ENCODE data around the gene GSC. TPM values are rescaled to one million over a fixed set of nuclear protein-coding genes. Genes with fewer than 3 reads are reported as not detected.

GSC gene
- total and polyA plus RNA-seq, 2 of the 4 experiments (the other 2 are of a cell fraction) = not detected

- Histone ChIP-seq H3K23ac (ENCODE audit: low read depth, low read length) (no peak overlapping the region), H2AK9ac (replicated peaks; ENCODE audit: low read depth, low read length, poor library complexity) (no peak overlapping the region), H2BK5ac (ENCODE audit: low read depth, low read length, poor library complexity, severe bottlenecking) (no peak overlapping the region), H3K4me1 (ENCODE audit: control insufficient read depth, insufficient read depth, low read length) (no peaks in the 10 kb centered on the region), H4K5ac (ENCODE audit: low read depth, low read length) (no peak overlapping the region), H2AFZ (replicated peaks; ENCODE audit: low read length, poor library complexity) (no peak overlapping the region), H2AK5ac (ENCODE audit: low read depth, low read length) (no peak overlapping the region), H2BK15ac (ENCODE audit: low read depth, low read length) (no peak overlapping the region), H4K91ac (ENCODE audit: insufficient read depth, low read depth, low read length) (no peak overlapping the region), H3K4me3 (ENCODE audit: insufficient read depth, low read depth, low read length) (no peak overlapping the region), H3K4me2 (ENCODE audit: low read depth, low read length) (no peak overlapping the region), H3K79me1 (ENCODE audit: low read depth in 1 of 2, low read length in 2 of 2) (no peaks in the 10 kb centered on the region), H4K8ac (ENCODE audit: low read depth in 2 of 2, low read length in 2 of 2) (no peak overlapping the region), H2BK20ac (ENCODE audit: low read depth, low read length) (no peak overlapping the region), H3K56ac (ENCODE audit: extremely low read depth, insufficient read depth, low read length) (no peak overlapping the region), H3K27me3 (ENCODE audit: control insufficient read depth, insufficient read depth, low read length) (no peaks in the 10 kb centered on the region), H2BK120ac (ENCODE audit: low read depth, low read length) (no peak overlapping the region), H3K18ac (ENCODE audit: low read depth, low read length) (no peak overlapping the region), H3K9ac (ENCODE audit: low read depth, low read length) (no peak overlapping the region), H4K20me1 (ENCODE audit: insufficient read depth, low read length) (no peaks in the 10 kb centered on the region), H3K27ac (ENCODE audit: insufficient read depth, low read length) (no peak overlapping the region), H3K4ac (ENCODE audit: low read depth, low read length) (no peak overlapping the region), H3K36me3 (ENCODE audit: control insufficient read depth, insufficient read depth, low read length) (no peaks in the 10 kb centered on the region), H3K14ac (replicated peaks; ENCODE audit: low read depth, low read length) (no peak overlapping the region), H3K9me3 (ENCODE audit: control insufficient read depth, insufficient read depth, low read length) (no peaks in the 10 kb centered on the region), H3K9me1 (ENCODE audit: insufficient read depth, low read length) (no peaks in the 10 kb centered on the region)
- in situ Hi-C loops (cut with MboI; ENCODE audit: low sequenced_read_pairs) (no loop called here), intact Hi-C loops (cut with micrococcal nuclease) (no loop called here), dilution Hi-C loops (cut with HindIII; ENCODE audit: low sequenced_read_pairs, unreplicated experiment) (no loop called here)
- WGBS, 2 experiments (ENCODE audit: extremely low coverage in 2 of 2, insufficient read length in 1 of 2) = no CpG with 5 or more reads among the region's 8 CpGs
- TF ChIP-seq, protein P1, sequence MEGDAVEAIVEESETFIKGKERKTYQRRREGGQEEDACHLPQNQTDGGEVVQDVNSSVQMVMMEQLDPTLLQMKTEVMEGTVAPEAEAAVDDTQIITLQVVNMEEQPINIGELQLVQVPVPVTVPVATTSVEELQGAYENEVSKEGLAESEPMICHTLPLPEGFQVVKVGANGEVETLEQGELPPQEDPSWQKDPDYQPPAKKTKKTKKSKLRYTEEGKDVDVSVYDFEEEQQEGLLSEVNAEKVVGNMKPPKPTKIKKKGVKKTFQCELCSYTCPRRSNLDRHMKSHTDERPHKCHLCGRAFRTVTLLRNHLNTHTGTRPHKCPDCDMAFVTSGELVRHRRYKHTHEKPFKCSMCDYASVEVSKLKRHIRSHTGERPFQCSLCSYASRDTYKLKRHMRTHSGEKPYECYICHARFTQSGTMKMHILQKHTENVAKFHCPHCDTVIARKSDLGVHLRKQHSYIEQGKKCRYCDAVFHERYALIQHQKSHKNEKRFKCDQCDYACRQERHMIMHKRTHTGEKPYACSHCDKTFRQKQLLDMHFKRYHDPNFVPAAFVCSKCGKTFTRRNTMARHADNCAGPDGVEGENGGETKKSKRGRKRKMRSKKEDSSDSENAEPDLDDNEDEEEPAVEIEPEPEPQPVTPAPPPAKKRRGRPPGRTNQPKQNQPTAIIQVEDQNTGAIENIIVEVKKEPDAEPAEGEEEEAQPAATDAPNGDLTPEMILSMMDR (conservative IDR thresholded peaks at IDR 0.05; ENCODE audit: low read depth, low read length) = no peak
- TF ChIP-seq POLR2A (IDR thresholded peaks at IDR 0.05; ENCODE audit: low read depth, low read length) = no peak
- no peak for TF ChIP-seq ELK1 (IDR thresholded peaks at IDR 0.05; ENCODE audit: borderline replicate concordance, low read depth, low read length)
- TF ChIP-seq, protein P2, sequence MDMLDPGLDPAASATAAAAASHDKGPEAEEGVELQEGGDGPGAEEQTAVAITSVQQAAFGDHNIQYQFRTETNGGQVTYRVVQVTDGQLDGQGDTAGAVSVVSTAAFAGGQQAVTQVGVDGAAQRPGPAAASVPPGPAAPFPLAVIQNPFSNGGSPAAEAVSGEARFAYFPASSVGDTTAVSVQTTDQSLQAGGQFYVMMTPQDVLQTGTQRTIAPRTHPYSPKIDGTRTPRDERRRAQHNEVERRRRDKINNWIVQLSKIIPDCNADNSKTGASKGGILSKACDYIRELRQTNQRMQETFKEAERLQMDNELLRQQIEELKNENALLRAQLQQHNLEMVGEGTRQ (IDR thresholded peaks at IDR 0.05; ENCODE audit: low read depth, low read length) = no peak
- TF ChIP-seq BHLHE40 (IDR thresholded peaks at IDR 0.05; ENCODE audit: low read depth, low read length) = no peak
- no peak for TF ChIP-seq RAD21 (IDR thresholded peaks at IDR 0.05; ENCODE audit: low read length)
- ATAC-seq (ENCODE audit: low read depth) (no peak), DNase-seq (no peak)
- BruUV-seq (replicated peaks) = no TSS peak
- POLR2A ChIA-PET (ENCODE audit: unreplicated experiment) = no interaction called here
- CTCF ChIA-PET = no interaction called here
These were observed 31.3 kb upstream of the GSC start for GRCh38 chr14:94801225-94801624.

Data from IMR-90 (cell line).